ENCODE results near the gene PCDHB13.
A peak's percentile ranks its signal among the peaks of the same experiment; 100 is the strongest.
"Not testable (repeated sequence)": the region's sequence is repeated elsewhere in the genome, so short reads cannot be mapped to it uniquely, and the experiment has no call there.

Gene PCDHB13

DNA sequence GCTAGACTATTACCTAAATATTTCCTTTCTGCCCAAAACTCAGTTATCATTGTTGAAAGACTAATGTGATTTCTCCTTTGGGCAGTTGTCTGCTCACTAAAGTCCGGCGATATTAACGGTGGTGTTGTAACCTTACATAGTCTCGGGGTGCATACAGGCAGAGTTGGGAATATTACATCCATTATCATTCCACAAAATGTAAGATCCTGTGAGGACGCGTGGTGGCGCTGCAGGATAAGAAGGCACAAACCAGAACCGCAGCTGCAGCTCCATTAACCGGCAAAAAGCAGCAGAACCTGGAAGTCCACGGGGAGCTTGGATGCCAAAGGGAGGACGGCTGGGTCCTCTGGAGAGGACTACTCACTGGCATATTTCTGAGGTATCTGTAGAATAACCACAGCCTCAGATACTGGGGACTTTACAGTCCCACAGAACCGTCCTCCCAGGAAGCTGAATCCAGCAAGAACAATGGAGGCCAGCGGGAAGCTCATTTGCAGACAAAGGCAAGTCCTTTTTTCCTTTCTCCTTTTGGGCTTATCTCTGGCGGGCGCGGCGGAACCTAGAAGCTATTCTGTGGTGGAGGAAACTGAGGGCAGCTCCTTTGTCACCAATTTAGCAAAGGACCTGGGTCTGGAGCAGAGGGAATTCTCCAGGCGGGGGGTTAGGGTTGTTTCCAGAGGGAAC lies at the start of gene PCDHB13:
PCDHB13 (plus strand) TSS at position 264 of the 684 bp plus-strand sequence; CDS start at position 469, 205 bp downstream.
- DNase-seq: not testable (repeated sequence)

DNA sequence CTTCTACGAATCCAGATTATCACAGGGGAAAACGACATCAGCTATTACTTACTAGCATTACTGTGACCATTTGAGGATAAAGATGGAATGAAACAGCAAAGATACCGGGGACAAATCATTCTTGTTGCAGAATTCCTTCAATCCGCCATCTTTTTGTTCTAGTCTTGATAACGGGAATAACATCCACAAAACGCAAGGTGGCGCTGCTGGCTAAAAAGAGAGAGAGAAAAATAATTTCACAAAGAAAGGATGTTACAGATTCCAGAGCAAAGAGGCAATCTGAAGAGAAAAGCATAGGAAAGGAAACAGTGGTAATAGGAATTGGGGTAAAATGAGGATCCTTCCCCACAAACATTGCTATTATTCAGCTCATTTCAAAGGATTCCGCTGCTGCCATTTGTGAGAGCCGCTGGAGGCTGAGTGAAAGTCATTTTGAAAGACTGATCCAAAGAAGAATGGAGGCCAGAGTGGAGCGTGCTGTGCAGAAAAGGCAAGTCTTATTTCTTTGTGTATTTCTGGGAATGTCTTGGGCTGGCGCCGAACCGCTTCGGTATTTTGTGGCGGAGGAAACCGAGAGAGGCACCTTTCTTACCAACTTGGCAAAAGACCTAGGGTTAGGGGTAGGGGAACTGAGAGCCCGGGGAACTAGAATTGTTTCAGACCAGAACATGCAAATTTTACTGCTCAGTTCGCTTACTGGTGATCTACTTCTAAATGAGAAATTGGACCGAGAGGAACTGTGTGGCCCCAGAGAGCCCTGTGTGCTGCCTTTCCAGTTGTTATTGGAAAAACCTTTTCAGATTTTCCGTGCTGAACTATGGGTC lies 41.1 kb upstream of the PCDHB13 start, which contains the start of gene PCDHB7:
PCDHB7 (plus strand) TSS at position 264 of the 824 bp plus-strand sequence; CDS start at position 456, 192 bp downstream.
- no peak for DNase-seq

- not testable (repeated sequence) for DNase-seq
Measured at GRCh38 chr5:141174291-141175104, 39.2 kb upstream of the PCDHB13 start.

- DNase-seq: no peak
Measured at GRCh38 chr5:141175933-141176332, 37.8 kb upstream of the PCDHB13 start.

- peak; percentile 66 for DNase-seq
Measured at GRCh38 chr5:141177577-141178191, 36.0 kb upstream of the PCDHB13 start, which contains the start of gene PCDHB8. PCDHB8 (plus strand) TSS chr5:141177790; CDS start chr5:141178035, 245 bp downstream.

GRCh38 chr5:141179371-141179770 lies 34.3 kb upstream of the PCDHB13 start:
- not testable (repeated sequence) for DNase-seq

DNA sequence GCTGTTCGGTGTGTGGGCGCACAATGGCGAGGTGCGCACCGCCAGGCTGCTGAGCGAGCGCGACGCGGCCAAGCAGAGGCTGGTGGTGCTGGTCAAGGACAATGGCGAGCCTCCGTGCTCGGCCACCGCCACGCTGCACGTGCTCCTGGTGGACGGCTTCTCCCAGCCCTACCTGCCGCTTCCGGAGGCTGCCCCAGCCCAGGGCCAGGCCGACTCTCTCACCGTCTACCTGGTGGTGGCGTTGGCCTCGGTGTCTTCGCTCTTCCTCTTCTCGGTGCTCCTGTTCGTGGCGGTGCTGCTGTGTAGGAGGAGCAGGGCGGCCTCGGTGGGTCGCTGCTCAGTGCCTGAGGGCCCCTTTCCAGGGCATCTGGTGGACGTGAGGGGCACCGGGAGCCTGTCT lies 33.8 kb upstream of the PCDHB13 start:
- not testable (repeated sequence) for DNase-seq

DNA sequence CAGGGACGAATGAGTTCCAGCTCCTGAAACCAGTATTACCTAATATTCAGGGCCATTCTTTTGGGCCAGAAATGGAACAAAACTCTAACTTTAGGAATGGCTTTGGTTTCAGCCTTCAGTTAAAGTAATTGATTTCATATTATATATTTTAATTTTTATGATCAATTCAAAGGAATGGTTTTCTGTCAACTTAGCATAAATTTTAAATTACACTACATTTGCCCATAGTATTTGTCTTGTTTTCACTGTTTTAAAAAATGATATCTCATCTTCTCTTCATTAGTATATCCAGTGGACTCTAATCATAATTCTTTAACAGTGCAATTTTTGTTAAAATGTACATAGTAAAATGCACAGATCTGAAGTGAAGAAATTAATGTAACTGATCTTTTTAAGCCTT lies 33.4 kb upstream of the PCDHB13 start:
- no peak for DNase-seq

GRCh38 chr5:141182248-141182647 lies 31.5 kb upstream of the PCDHB13 start, which contains the start of gene PCDHB16:
PCDHB16 (plus strand) TSS chr5:141182387; CDS start chr5:141182560, 173 bp downstream.
- peak; percentile 75 for DNase-seq

DNA sequence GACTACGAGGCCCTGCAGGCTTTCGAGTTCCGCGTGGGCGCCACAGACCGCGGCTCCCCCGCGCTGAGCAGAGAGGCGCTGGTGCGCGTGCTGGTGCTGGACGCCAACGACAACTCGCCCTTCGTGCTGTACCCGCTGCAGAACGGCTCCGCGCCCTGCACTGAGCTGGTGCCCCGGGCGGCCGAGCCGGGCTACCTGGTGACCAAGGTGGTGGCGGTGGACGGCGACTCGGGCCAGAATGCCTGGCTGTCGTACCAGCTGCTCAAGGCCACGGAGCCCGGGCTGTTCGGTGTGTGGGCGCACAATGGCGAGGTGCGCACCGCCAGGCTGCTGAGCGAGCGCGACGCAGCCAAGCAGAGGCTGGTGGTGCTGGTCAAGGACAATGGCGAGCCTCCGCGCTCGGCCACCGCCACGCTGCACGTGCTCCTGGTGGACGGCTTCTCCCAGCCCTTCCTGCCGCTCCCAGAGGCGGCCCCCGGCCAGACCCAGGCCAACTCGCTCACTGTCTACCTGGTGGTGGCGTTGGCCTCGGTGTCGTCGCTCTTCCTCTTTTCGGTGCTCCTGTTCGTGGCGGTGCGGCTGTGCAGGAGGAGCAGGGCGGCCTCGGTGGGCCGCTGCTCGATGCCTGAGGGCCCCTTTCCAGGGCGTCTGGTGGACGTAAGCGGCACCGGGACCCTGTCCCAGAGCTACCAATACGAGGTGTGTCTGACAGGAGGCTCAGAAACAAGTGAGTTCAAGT lies 29.4 kb upstream of the PCDHB13 start:
- DNase-seq: not testable (repeated sequence)

- DNase-seq: peak; percentile 74
Measured at GRCh38 chr5:141186897-141187512, 26.7 kb upstream of the PCDHB13 start, which contains the start of gene PCDHB9. PCDHB9 (plus strand) TSS chr5:141187161; CDS start chr5:141187319, 158 bp downstream.

- DNase-seq: not testable (repeated sequence)
Measured at GRCh38 chr5:141188682-141189081, 25.0 kb upstream of the PCDHB13 start.

GRCh38 chr5:141189131-141189530 lies 24.6 kb upstream of the PCDHB13 start:
- DNase-seq: not testable (repeated sequence)

- DNase-seq: peak; percentile 78
Measured at GRCh38 chr5:141192110-141192725, 21.5 kb upstream of the PCDHB13 start, which contains the start of gene PCDHB10. PCDHB10 (plus strand) TSS chr5:141192353; CDS start chr5:141192553, 200 bp downstream.

DNA sequence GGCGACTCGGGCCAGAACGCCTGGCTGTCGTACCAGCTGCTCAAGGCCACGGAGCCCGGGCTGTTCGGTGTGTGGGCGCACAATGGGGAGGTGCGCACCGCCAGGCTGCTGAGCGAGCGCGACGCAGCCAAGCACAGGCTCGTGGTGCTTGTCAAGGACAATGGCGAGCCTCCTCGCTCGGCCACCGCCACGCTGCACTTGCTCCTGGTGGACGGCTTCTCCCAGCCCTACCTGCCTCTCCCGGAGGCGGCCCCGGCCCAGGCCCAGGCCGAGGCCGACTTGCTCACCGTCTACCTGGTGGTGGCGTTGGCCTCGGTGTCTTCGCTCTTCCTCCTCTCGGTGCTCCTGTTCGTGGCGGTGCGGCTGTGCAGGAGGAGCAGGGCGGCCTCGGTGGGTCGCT lies 19.4 kb upstream of the PCDHB13 start:
- DNase-seq: not testable (repeated sequence)

- DNase-seq: no peak
Measured at GRCh38 chr5:141196363-141196762, 17.4 kb upstream of the PCDHB13 start.

DNA sequence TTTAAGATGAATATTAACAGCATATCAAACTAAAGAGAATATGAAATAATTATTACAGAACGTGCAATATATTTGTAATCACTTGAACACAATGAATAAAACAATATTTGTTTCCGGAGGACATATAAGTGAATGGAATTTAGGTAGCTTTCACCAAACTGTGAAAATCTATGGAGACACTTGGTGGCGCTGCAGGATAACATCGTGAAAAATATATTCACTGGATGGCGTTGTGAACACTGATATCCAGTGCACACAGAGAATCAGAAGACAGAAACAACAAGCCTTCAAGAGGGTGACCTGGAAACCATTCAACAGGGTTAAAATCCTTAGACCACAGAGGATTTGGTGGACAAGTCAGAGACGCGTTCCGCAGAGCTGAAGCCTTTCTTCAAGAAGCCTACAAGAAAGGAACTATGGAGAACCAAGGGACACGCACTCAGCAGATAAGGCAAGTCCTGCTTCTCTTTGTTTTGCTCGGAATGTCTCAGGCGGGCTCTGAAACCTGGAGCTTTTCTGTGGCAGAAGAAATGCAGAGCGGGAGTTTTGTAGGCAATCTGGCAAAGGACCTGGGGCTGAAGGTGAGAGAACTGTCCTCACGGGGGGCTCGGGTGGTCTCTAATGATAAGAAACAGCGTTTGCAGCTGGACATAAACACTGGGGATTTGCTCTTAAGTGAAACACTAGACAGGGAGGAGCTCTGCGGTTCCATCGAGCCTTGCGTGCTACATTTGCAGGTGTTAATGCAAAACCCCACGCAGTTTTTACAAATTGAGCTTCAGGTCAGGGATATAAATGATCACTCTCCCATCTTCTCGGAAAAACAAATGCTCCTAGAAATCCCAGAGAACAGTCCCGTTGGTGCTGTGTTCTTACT lies 14.1 kb upstream of the PCDHB13 start, which contains the start of gene PCDHB11:
PCDHB11 (plus strand) TSS at position 269 of the 877 bp plus-strand sequence; CDS start at position 417, 148 bp downstream.
- DNase-seq: no peak

- DNase-seq: not testable (repeated sequence)
Measured at GRCh38 chr5:141201126-141201525, 12.6 kb upstream of the PCDHB13 start.

DNA sequence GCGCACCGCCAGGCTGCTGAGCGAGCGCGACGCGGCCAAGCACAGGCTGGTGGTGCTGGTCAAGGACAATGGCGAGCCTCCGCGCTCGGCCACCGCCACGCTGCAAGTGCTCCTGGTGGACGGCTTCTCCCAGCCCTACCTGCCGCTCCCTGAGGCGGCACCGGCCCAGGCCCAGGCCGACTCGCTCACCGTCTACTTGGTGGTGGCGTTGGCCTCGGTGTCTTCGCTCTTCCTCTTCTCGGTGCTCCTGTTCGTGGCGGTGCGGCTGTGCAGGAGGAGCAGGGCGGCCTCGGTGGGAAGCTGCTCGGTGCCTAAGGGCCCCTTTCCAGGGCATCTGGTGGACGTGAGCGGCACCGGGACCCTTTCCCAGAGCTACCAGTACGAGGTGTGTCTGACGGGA lies 12.1 kb upstream of the PCDHB13 start:
- not testable (repeated sequence) for DNase-seq
